ENCODE results near the gene TPM4. TPM values are rescaled to one million over a fixed set of nuclear protein-coding genes. Genes with fewer than 3 reads are reported as not detected.

The TPM4 gene
- total and polyA plus RNA-seq, 2 of the 8 experiments (the other 6 are each of a cell fraction or from before 2014, with no cell fraction given): 160 to 359 TPM

DNA sequence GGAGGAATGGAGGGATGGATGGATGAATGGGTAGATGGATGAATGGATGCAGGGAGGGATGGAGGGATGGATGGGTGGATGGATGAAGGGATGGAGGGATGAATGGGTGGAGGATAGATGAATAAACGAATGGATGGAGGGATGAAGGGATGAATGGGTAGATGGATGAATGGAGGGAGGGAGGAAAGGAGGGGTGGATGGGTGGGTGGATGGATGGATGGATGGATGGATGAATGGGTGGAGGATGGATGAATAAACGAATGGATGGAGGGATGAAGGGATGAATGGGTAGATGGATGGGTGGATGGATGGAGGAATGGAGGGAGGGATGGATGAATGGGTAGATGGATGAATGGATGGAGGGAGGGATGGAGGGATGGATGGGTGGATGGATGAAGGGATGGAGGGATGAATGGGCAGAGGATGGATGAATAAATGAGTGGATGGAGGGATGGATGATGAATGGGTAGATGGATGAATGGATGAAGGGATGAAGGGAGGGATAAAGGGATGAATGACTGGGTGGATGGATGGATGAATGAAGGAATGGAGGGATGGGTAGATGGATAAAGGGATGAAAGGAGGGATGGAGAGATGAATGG lies 33.0 kb upstream of the TPM4 start:
- CTCF ChIA-PET (ENCODE audit: partially characterized antibody): interaction anchor here (2.1 to 3.6 kb wide), 2 partner anchors 44 to 143 kb away, joined by 6 to 23 read pairs; partner anchors contain the start of gene FAM32A
- Histone ChIP-seq H3K4ac (replicated peaks; ENCODE audit: insufficient read length, low read depth, low read length) (no peak overlapping the region), H3K27me3 (replicated peaks in 1 of 4; ENCODE audit: control insufficient read depth in 3 of 4, extremely low read depth in 1 of 4, insufficient read depth in 3 of 4, low read length in 3 of 4) (no peaks in the 10 kb centered on the region), H2BK15ac (ENCODE audit: low read length) (no peak overlapping the region), H4K20me1 (replicated peaks in 1 of 2; ENCODE audit: control insufficient read depth in 1 of 2, insufficient read depth in 2 of 2, low read length in 2 of 2) (no peaks in the 10 kb centered on the region), H2BK120ac (replicated peaks; ENCODE audit: low read depth, low read length) (no peak overlapping the region), H2AFZ (ENCODE audit: low read length) (no peak overlapping the region), H3K36me3 (ENCODE audit: control insufficient read depth in 2 of 4, insufficient read depth in 4 of 4, low read length in 3 of 4) (no peaks in the 10 kb centered on the region), H3K9me3 (ENCODE audit: insufficient read depth in 2 of 2, low read depth in 1 of 2, low read length in 1 of 2) (peaks cover 11% of the 10 kb centered on the region in 2 experiments), H3K4me2 (ENCODE audit: insufficient read depth in 1 of 2, low read depth in 2 of 2, low read length in 2 of 2) (no peak overlapping the region), H4K5ac (ENCODE audit: insufficient read length, low read depth, low read length) (no peak overlapping the region), H3K23ac (ENCODE audit: insufficient read length) (no peak overlapping the region), H3K79me1 (ENCODE audit: low read depth, low read length) (no peaks in the 10 kb centered on the region), H3K27ac (ENCODE audit: low read depth, low read length) (no peak overlapping the region), H3K9ac (replicated peaks in 1 of 4; ENCODE audit: extremely low read depth in 1 of 4, low read depth in 3 of 4, low read length in 3 of 4) (no peak overlapping the region), H2BK12ac (ENCODE audit: low read depth, low read length) (no peak overlapping the region), H2BK5ac (ENCODE audit: low read depth, low read length) (no peak overlapping the region), H3K79me2 (ENCODE audit: control insufficient read depth in 1 of 2, insufficient read depth in 2 of 2, low read length in 2 of 2) (no peaks in the 10 kb centered on the region), H4K91ac (replicated peaks; ENCODE audit: insufficient read length, low read length) (no peak overlapping the region), H3K18ac (ENCODE audit: extremely low read depth, low read length) (no peak overlapping the region), H4K8ac (ENCODE audit: extremely low read depth, insufficient read depth, low read length) (no peak overlapping the region), H3K14ac (ENCODE audit: insufficient read length) (no peak overlapping the region), H2BK20ac (ENCODE audit: low read length) (no peak overlapping the region), H3K23me2 (ENCODE audit: low read depth, low read length) (peaks cover 8% of the 10 kb centered on the region; the same call in 1 of the 2 replicates), H2AK5ac (ENCODE audit: low read depth, low read length) (no peak overlapping the region), H3K4me1 (replicated peaks in 1 of 4; ENCODE audit: control insufficient read depth in 3 of 4, insufficient read depth in 4 of 4, low read length in 3 of 4) (no peaks in the 10 kb centered on the region), H3K56ac (replicated peaks; ENCODE audit: insufficient read length, low read depth, low read length) (no peak overlapping the region), H3K4me3 (ENCODE audit: extremely low read depth in 1 of 4, insufficient read depth in 2 of 4, low read depth in 3 of 4, low read length in 4 of 4) (no peak overlapping the region)
- no peak for DNase-seq (ENCODE audit: low read depth in 1 of 2, low spot score in 2 of 2)
- no peak for TF ChIP-seq TEAD4 (IDR thresholded peaks at IDR 0.05; ENCODE audit: low read depth, low read length)
- TF ChIP-seq SP4 (IDR thresholded peaks at IDR 0.05; ENCODE audit: low read length): no peak
- no peak for TF ChIP-seq HDAC2 (IDR thresholded peaks at IDR 0.05; ENCODE audit: borderline replicate concordance in 1 of 2, low read depth in 2 of 2, low read length in 2 of 2)
- no peak for TF ChIP-seq BCL11A (IDR thresholded peaks at IDR 0.05; ENCODE audit: low read depth in 2 of 2, low read length in 2 of 2)
- TF ChIP-seq, protein P1, sequence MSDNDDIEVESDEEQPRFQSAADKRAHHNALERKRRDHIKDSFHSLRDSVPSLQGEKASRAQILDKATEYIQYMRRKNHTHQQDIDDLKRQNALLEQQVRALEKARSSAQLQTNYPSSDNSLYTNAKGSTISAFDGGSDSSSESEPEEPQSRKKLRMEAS (IDR thresholded peaks at IDR 0.05): no peak
- no peak for TF ChIP-seq RFX5 (IDR thresholded peaks at IDR 0.05; ENCODE audit: borderline replicate concordance, low read depth, low read length)
- no peak for TF ChIP-seq PHF8 (conservative IDR thresholded peaks at IDR 0.05; ENCODE audit: low read depth, low read length)
- no peak for TF ChIP-seq ZNF274 (IDR thresholded peaks at IDR 0.05; ENCODE audit: borderline replicate concordance, extremely low read depth, low read length)
- no peak for TF ChIP-seq SIX5 (IDR thresholded peaks at IDR 0.05; ENCODE audit: low read depth, low read length)
- no peak for TF ChIP-seq NANOG (IDR thresholded peaks at IDR 0.05; ENCODE audit: insufficient read depth, low read depth, low read length, poor library complexity, severe bottlenecking)
- TF ChIP-seq POLR2AphosphoS5 (IDR thresholded peaks at IDR 0.05; ENCODE audit: low read depth, low read length): no peak
- no peak for TF ChIP-seq JUND (IDR thresholded peaks at IDR 0.05; ENCODE audit: low read length)
- no peak for TF ChIP-seq RXRA (IDR thresholded peaks at IDR 0.05; ENCODE audit: insufficient read depth, low read depth, low read length)
- no peak for FAIRE-seq
- POLR2A ChIA-PET (ENCODE audit: partially characterized antibody): no interaction called here
- WGBS, 2 experiments (ENCODE audit: extremely low coverage in 1 of 2, insufficient coverage in 1 of 2, insufficient read length in 1 of 2, insufficient replicate concordance in 2 of 2, low coverage in 1 of 2, low lambda C conversion rate in 2 of 2, missing lambda C conversion rate in 1 of 2): 38 to 100% methylated on average over 2 of the region's 2 CpGs
